ENCODE measurements around the gene EMC10.
A peak's percentile ranks its signal among the peaks of the same experiment; 100 is the strongest.
"Not testable (repeated sequence)": the region's sequence is repeated elsewhere in the genome, so short reads cannot be mapped to it uniquely, and the experiment has no call there.

Gene EMC10

DNA sequence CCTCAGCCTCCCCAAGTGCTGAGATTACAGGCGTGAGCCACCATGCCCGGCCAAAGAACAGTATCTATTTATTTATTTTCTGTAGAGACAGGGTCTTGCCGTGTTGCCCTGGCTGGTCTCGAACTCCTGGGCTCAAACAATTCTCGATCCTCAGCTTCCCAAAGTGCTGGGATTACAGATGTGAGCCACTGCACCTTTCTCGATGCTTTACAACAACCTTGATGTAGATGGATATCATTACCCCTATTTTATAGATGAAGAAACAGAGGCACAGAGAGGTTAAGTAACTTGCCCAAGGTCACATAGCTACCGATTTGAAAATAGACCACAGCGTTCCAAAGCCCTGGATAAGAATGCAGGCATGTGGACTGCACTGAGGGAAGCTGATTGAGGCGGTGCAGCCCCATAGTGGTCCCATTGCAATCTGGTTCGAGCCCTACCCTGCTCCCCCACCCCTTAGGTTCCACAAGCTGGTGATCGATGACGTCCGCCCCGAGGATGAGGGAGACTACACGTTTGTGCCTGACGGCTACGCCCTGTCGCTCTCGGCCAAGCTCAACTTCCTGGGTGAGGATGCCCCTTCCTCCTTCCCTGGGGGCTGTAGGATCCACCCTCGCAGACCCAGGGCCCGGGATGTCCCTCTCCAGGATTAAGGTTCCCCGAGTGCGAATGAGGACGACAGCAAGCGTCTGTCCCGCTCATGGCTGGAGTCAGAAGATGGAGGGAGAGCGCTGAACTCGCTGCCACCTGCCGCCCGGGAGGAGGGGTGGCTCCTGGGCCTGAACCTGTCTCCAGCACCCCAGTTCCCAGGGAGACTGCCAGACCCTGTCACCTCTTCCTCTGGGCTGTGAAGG, 25.7 kb upstream of the EMC10 start:
- DNase-seq (ENCODE audit: extremely low spot score, insufficient read length, low read depth), result no peak
- FAIRE-seq, result no peak

DNA sequence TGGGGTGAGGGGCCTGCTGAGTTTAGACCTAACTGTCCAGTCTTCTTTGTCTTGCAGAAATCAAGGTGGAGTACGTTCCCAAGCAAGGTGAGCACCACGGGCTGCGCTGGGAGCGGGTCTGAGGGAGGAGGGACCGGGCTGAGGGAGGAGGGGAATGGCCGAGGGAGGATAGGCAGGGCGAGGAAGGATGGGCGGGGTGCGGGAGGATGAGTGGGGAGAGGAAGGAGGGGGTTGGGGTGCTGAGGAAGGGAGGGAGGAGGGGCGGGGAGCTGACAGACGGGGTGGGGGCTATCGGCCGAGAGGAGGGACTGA, 25.1 kb upstream of the EMC10 start:
- FAIRE-seq (no peak), DNase-seq (ENCODE audit: extremely low spot score, insufficient read length, low read depth) (no peak)

- DNase-seq (ENCODE audit: extremely low spot score, insufficient read length, low read depth) (no peak), FAIRE-seq (no peak)
These were observed 23.1 kb upstream of the EMC10 start for GRCh38 chr19:50453243-50453642.

GRCh38 chr19:50455992-50456391, 20.3 kb upstream of the EMC10 start:
- DNase-seq (ENCODE audit: extremely low spot score, insufficient read length, low read depth) (no peak), FAIRE-seq (no peak)

- FAIRE-seq, result no peak
- DNase-seq (ENCODE audit: extremely low spot score, insufficient read length, low read depth), result no peak
These were observed 19.0 kb upstream of the EMC10 start for GRCh38 chr19:50457300-50457699.

DNA sequence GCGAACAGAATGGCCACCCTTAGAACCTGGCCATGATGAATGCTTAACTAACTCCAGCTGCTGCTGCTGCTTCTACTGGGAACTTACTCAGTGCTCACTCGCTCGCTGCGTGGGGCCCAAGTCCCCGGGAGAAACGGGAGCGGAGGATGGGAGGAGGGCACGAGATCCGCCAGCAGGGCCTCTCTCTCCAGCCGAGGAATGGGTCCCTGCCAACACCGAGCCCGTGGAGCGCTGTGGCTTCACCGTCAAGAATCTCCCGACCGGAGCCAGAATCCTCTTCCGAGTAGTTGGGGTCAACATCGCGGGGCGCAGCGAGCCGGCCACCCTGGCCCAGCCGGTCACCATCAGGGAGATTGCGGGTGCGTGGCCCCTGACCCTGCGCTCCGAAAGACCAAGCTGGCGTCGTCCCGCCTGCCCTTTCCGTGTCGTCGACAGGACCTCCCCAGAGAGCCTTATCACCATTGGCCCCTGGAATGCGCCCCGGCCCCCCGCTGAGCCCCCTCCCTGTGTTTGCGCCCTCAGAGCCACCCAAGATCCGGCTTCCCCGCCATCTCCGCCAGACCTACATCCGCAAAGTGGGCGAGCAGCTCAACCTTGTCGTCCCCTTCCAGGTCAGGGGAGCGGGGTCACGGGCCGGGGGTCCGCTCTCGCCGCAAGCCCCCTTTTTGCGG, 17.8 kb upstream of the EMC10 start:
- FAIRE-seq, result no peak
- DNase-seq (ENCODE audit: extremely low spot score, insufficient read length, low read depth), result no peak

- DNase-seq (ENCODE audit: extremely low spot score, insufficient read length, low read depth), result no peak
These were observed 17.2 kb upstream of the EMC10 start for GRCh38 chr19:50459067-50459456.

DNA sequence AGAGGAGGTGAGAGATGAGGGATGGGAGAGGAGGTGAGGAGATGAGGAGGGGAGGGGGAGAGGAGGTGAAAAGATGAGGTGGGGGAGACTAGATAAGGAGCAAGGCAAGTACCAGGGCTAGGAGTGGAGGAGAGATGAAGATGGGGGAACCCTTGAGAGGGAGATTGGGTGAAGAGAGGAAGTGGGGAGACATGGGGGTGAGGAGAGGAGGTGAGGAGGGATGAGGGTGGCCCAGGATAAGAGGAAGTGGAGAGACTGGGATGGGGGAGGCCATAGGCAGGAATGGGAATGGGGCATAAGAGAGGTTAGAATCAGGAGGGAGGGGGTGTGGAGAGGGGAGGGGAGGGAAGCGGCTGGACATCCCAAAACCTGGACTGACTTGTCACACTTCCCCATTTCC, 16.7 kb upstream of the EMC10 start:
- DNase-seq (ENCODE audit: extremely low spot score, insufficient read length, low read depth) (no peak), FAIRE-seq (no peak)

More at GRCh38 chr19:50459067-50459456, 17.2 kb upstream of the EMC10 start:
- no peak for FAIRE-seq

- peak; percentile 94 for FAIRE-seq
- peak; percentile 69 for DNase-seq (ENCODE audit: extremely low spot score, insufficient read length, low read depth)
These were observed 16.0 kb upstream of the EMC10 start for GRCh38 chr19:50460161-50460765.

DNA sequence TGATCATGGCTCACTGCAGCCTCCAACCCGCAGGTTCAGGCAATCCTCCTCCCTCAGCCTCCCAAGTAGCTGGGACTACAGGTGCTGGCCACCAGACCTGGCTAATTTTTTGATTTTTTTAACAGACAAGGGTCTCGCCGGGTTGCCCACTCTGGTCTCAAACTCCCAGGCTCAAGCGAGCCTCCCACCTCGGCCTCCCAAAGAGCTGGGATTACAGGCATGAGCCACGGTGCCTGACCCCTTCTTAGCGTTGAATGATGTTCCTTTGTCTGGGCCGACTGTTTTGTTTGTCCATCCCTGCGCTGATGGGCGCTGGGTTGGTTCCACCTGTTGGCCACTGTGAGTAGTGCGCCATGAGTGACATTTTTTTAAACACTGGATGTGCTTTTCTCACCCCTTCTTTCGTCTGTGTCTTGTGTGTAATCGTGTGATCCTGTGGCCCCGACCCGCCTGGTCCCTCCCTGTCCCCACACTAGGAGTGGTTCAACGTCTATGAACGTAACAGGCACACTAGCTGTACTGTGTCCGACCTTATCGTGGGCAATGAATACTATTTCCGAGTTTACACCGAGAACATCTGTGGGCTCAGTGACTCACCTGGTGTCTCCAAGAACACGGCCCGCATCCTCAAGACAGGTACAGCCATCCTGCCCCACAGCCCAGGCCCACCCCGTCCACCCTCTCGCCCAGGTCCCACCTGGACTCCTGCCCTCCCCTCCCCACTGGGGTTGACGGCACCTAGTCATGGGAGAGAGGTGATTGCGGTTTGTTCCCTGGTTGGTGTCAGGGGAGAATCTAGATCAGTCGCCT, 15.0 kb upstream of the EMC10 start:
- FAIRE-seq (peak; percentile 91), DNase-seq (ENCODE audit: extremely low spot score, insufficient read length, low read depth) (peak; percentile 76)

DNA sequence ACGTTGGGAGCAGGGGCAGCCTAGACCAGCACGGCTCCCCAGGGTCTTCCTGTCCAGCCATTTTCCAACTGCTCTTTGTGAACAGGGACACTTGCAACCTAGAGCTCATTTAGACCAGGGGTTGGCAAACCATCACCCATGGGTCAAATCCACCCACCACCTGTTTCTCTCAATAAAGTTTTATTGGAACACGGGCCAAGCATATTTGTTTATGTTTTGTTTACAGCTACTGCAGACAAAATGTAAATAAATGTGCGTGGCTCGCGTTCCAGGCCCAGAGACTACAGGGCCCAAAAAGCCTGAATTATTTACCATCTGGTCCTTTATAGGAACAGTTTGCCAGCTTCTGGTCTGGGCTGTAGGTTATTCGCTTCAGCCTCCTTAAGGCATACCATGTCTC, 13.3 kb upstream of the EMC10 start:
- FAIRE-seq (no peak), DNase-seq (ENCODE audit: extremely low spot score, insufficient read length, low read depth) (no peak)

- FAIRE-seq (no peak), DNase-seq (ENCODE audit: extremely low spot score, insufficient read length, low read depth) (no peak)
These were observed 12.0 kb upstream of the EMC10 start for GRCh38 chr19:50464348-50464747.

- DNase-seq (ENCODE audit: extremely low spot score, insufficient read length, low read depth) (no peak), FAIRE-seq (no peak)
These were observed 11.3 kb upstream of the EMC10 start for GRCh38 chr19:50465000-50465399.

DNA sequence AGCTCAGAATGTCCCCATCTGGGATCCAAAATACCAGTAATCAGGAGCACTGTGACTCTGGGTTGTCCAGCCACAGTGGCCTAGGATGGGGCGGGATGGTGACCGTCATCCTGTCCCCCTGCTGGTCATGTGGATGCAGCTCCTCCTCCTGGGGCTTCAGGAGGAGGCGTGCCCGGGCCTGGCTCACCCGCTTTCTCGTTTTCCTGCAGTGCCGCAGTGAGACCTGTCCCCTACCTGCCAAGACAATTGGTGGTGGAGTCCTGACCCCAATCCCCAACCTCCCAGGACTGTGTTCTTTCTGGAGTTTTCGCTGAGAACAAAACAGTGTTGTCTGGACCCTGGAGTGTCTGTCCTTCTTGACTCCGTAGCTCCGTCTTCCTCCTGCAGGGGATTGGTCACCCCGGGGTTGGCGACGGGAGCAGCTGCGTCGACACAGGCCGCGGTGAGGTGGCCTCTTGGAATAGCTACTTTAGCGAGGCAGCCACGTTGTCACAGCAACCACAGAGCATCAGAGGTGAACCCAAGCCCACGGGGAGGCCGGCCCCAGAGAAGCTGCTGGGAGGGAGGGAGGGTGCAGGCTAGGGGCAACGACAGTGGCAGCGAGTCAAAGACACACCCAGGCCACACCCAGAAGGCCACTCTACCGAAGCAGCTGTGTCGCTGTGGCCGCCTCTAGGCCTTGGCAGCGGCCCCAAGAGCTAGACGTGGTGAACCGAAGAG, 10.2 kb upstream of the EMC10 start:
- no peak for FAIRE-seq
- no peak for DNase-seq (ENCODE audit: extremely low spot score, insufficient read length, low read depth)

DNA sequence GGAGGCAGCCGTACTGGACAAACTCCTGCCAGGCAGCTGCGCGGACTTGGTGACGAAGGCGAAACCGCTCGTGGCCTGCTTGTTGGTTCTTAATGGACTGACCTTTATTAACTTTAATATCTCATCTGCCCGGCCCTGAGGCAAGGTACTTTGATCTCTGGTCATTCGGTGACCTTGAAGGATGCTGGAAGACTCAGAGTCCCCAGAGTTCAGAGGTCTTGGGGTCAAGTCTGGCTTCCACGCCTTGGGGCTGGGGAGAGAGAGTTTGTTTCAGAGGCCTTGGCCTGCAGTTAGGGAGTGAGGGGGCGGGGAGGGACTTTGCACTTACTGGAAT, 9.6 kb upstream of the EMC10 start:
- DNase-seq (ENCODE audit: extremely low spot score, insufficient read length, low read depth), result no peak
- no peak for FAIRE-seq

DNA sequence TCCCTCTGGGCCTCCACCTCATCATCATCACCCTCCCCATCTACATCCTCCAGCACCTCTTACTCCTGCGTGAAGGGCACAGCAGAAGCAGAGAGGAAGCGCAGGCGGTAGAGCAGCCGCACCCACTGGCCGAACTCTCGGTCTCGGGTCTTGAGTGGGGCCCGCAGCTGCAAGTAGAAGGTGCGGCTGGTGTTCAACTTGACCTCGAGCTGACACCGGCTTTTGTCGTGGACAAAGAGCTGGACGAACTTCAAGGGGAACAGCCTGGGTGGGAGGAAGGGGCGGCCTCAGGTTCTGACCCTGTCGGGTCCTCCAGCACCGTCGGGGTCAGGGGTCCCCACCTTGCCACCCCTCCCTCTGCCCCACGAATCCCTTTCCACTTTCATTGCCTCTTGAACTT, 8.7 kb upstream of the EMC10 start:
- DNase-seq (ENCODE audit: extremely low spot score, insufficient read length, low read depth) (no peak), FAIRE-seq (no peak)

GRCh38 chr19:50468818-50469217, 7.5 kb upstream of the EMC10 start:
- FAIRE-seq (no peak), DNase-seq (ENCODE audit: extremely low spot score, insufficient read length, low read depth) (no peak)

DNA sequence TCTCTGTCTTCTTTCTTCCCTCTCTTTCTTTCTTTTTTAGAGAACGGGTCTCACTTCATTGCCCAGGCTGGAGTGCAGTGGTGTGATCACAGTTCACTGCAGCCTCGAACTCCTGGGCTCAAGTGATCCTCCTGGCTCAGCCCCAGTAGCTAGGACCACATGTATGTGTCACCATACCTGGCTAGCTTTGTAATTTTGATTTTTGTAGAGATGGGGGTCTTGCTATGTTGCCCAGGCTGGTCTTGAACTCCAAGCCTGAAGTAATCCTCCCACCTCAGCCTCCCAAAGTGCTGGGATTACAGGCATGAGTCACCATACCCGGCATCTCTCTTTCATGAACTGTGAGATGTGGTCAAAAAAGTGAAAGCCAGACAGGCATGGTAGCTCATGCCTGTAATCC, 3.0 kb upstream of the EMC10 start:
- not testable (repeated sequence) for DNase-seq (ENCODE audit: extremely low spot score, insufficient read length, low read depth); FAIRE-seq

- no peak for DNase-seq (ENCODE audit: extremely low spot score, insufficient read length, low read depth)
These were observed 1.2 kb upstream of the EMC10 start for GRCh38 chr19:50475101-50475568.

GRCh38 chr19:50475736-50476223, 527 bp upstream of the EMC10 start:
- FAIRE-seq, result no peak
- no peak for DNase-seq (ENCODE audit: extremely low spot score, insufficient read length, low read depth)

More at GRCh38 chr19:50475101-50475568, 1.2 kb upstream of the EMC10 start:
- no peak for FAIRE-seq

Data from GM18507 (cell line).